DND-41 (cell line): Measurements from ENCODE around the gene ZNF44.

Source experiments
- ATAC-seq: fragments of 200-7000 bp; cut with Tn5 transposase; 3 replicates; pipeline ENCODE4 v1.9.1; 2021; ENCODE audit warnings: low read depth; ENCODE audit not compliant: insufficient read depth
- DNase-seq: peaks from one replicate; pipeline ENCODE4 v3.0.0-alpha.2; 2020
- H2AFZ ChIP-seq: 2 replicates; pipeline ENCODE4 v1.6.0; 2012; ENCODE audit warnings: low read depth, low read length
- H3K27ac ChIP-seq: 2 replicates; pipeline ENCODE4 v1.5.1; 2012; ENCODE audit warnings: low read length, inconsistent platforms
- H3K27me3 ChIP-seq: fragments of 200-600 bp; sonication (generic); 2 replicates; pipeline ENCODE4 v1.6.0; 2012; ENCODE audit warnings: low read length, mild to moderate bottlenecking, inconsistent platforms; ENCODE audit not compliant: insufficient read depth, poor library complexity
- H3K36me3 ChIP-seq: 2 replicates; pipeline ENCODE4 v1.5.1; 2012; ENCODE audit warnings: low read length, inconsistent platforms; ENCODE audit not compliant: insufficient read depth
- H3K4me1 ChIP-seq: 2 replicates; pipeline ENCODE4 v1.5.1; 2012; ENCODE audit warnings: mild to moderate bottlenecking, low read length; ENCODE audit not compliant: insufficient read depth
- H3K4me2 ChIP-seq: 2 replicates; pipeline ENCODE4 v1.6.0; 2012; ENCODE audit warnings: mild to moderate bottlenecking, moderate library complexity, low read length, inconsistent platforms; ENCODE audit not compliant: insufficient read depth
- H3K4me3 ChIP-seq, 2 experiments: fragments of 200-600 bp in 1 of 2; shearing (Covaris generic) in 1 of 2; 2 replicates each; pipeline ENCODE4 v1.5.1; 2012 to 2016; ENCODE audit warnings: inconsistent platforms in 2 of 2, low read length in 2 of 2, mild to moderate bottlenecking in 2 of 2, low read depth in 1 of 2, moderate library complexity in 1 of 2
- H3K79me2 ChIP-seq: 2 replicates; pipeline ENCODE4 v1.6.0; 2012; ENCODE audit warnings: low read length, inconsistent platforms; ENCODE audit not compliant: insufficient read depth
- H3K9ac ChIP-seq: 2 replicates; pipeline ENCODE4 v1.6.0; 2012; ENCODE audit warnings: low read depth, mild to moderate bottlenecking, inconsistent platforms, low read length, moderate library complexity
- H3K9me3 ChIP-seq: 2 replicates; pipeline ENCODE4 v1.5.1; 2012; ENCODE audit warnings: low read length, moderate library complexity, mild to moderate bottlenecking, inconsistent platforms; ENCODE audit not compliant: insufficient read depth, severe bottlenecking
- H4K20me1 ChIP-seq: 2 replicates; pipeline ENCODE4 v1.6.0; 2012; ENCODE audit warnings: low read length; ENCODE audit not compliant: insufficient read depth
- CTCF ChIP-seq: IDR thresholded peaks from 2 replicates; pipeline ENCODE4 v1.5.1; 2012; ENCODE audit warnings: borderline replicate concordance, low read length, moderate library complexity, mild to moderate bottlenecking; ENCODE audit not compliant: poor library complexity, severe bottlenecking; ENCODE audit errors: extremely low read depth
- EZH2 ChIP-seq: IDR thresholded peaks from 3 replicates; pipeline ENCODE4 v1.6.1; 2012; ENCODE audit warnings: borderline replicate concordance, low read depth, mild to moderate bottlenecking, moderate library complexity, low read length, inconsistent platforms; ENCODE audit not compliant: severe bottlenecking

ZNF44 gene

GRCh38 chr19:12229990-12230389, 64.7 kb downstream of the ZNF44 start:
- Histone ChIP-seq H3K4me2 (no peak overlapping the region), H3K9me3 (no peaks in the 10 kb centered on the region), H4K20me1 (no peaks in the 10 kb centered on the region), H3K36me3 (peaks cover 5% of the 10 kb centered on the region), H3K79me2 (no peaks in the 10 kb centered on the region; the same call in 1 of the 2 replicates), H3K27me3 (no peaks in the 10 kb centered on the region), H3K4me1 (no peaks in the 10 kb centered on the region), H3K27ac (no peak overlapping the region), H3K9ac (no peak overlapping the region), H2AFZ (no peak overlapping the region), H3K4me3 (no peak overlapping the region)
- TF ChIP-seq CTCF (no peak), EZH2 (no peak)
- ATAC-seq, result no peak
- DNase-seq, result no peak

DNA sequence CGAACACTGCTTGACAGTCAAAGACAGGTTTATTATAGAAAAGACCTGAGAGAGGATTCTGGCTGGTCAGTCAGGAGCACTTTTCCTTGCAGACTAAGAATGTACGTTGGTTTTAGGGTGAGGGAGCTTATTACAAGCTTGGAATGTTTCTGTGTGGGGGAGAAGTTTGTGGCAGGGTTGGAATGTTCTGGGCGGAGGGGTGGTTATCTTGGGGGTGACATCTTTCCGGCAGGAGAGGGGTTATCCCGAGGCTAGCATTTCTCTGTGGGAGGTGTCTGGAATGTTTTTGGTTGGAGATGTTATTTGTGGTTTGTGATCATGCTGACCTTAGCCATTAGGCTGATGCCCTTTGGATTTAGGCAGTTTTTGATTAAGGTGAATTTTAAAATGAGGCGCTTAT, 70.0 kb downstream of the ZNF44 start:
- Histone ChIP-seq H3K4me2 (no peak overlapping the region), H3K36me3 (peaks cover 10% of the 10 kb centered on the region; the same call in 1 of the 2 replicates), H4K20me1 (no peaks in the 10 kb centered on the region), H2AFZ (no peak overlapping the region), H3K27me3 (no peaks in the 10 kb centered on the region), H3K9me3 (no peaks in the 10 kb centered on the region), H3K4me3 (no peak overlapping the region), H3K9ac (no peak overlapping the region), H3K27ac (no peak overlapping the region), H3K79me2 (peaks cover 5% of the 10 kb centered on the region; the same call in 1 of the 2 replicates), H3K4me1 (no peaks in the 10 kb centered on the region)
- TF ChIP-seq EZH2 (no peak), CTCF (no peak)
- DNase-seq, result no peak
- no peak for ATAC-seq

DNA sequence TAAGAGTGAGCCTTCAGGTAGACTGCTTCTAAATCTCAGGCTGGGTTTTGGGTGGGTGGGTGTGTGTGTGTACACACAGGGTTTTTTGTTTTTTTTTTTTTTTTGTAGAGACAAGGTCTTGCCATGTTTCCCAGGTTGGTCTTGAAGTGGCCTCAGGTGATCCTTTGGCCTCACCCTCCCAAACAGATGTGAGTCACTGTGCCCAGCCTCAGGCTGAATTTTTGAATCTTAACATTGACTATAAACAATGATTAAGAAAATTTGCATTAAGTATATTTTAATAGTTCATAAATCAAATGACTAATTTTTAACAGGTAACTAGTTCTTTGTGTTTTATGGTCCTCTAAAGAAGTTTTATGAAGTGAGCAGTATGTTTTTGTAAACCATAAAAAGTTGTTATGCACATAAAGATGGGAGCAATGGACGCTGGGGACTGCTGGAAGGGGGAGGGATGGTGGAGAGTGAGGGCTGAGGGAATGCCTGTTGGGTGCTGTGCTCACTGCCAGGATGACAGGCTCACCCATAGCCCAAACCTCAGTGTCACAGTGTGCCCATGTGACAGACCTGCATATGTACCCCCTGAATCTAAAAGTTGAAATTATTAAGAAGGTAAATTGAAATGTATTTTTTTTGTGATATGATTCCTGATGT, 71.6 kb downstream of the ZNF44 start:
- no peak for ATAC-seq
- no peak overlapping the region for H3K27ac ChIP-seq
- H3K27me3 ChIP-seq, result no peaks in the 10 kb centered on the region
- no peak for DNase-seq
- no peak overlapping the region for H3K4me2 ChIP-seq
- H3K36me3 ChIP-seq, result peaks cover 13% of the 10 kb centered on the region; the same call in 1 of the 2 replicates
- no peaks in the 10 kb centered on the region for H3K4me1 ChIP-seq
- TF ChIP-seq EZH2 (no peak), CTCF (no peak)
- no peak overlapping the region for H3K4me3 ChIP-seq
- H2AFZ ChIP-seq, result no peak overlapping the region
- H3K79me2 ChIP-seq, result peaks cover 5% of the 10 kb centered on the region; the same call in 1 of the 2 replicates
- no peaks in the 10 kb centered on the region for H4K20me1 ChIP-seq
- H3K9me3 ChIP-seq, result peaks cover 4% of the 10 kb centered on the region
- no peak overlapping the region for H3K9ac ChIP-seq
